SK-N-SH (cell line): ENCODE results near the gene AHDC1. TPM values are rescaled to one million over a fixed set of nuclear protein-coding genes. Genes with fewer than 3 reads are reported as not detected.

ENCODE experiments used
- CTCF ChIA-PET: fragments of 300-600, 350-600 bp; formaldehyde crosslinking; extraction: SDS; loops from one replicate; lab custom pipeline; 2021; lab: Yijun Ruan, JAX
- POLR2A ChIA-PET: fragments of 350-600 bp; sonication (Branson Sonifier 250); formaldehyde crosslinking; extraction: SDS; loops from one replicate; lab custom pipeline; 2020; ENCODE audit warnings: antibody characterized with exemption, inconsistent platforms; lab: Yijun Ruan, JAX
- DNase-seq: peaks from one replicate; pipeline ENCODE4 v3.0.0; 2012
- H2AFZ ChIP-seq: fragments of 200-600 bp; sonication (generic); 2 replicates; pipeline ENCODE4 v1.8.1; 2016; ENCODE audit warnings: antibody characterized with exemption, mild to moderate bottlenecking, low read depth
- H3F3A ChIP-seq: fragments of 200-600 bp; sonication (generic); replicated peaks from 2 replicates; pipeline ENCODE3; 2016; ENCODE audit warnings: antibody characterized with exemption, mild to moderate bottlenecking; ENCODE audit not compliant: insufficient read depth
- H3K27ac ChIP-seq, 2 experiments: fragments of 200-500 bp in 1 of 2; fragments of 200-600 bp in 1 of 2; sonication (Bioruptor generic) in 1 of 2; sonication (generic), shearing (Covaris generic) in 1 of 2; 2 replicates each; pipeline versions ENCODE4 v1.5.1 to v1.6.1; 2014 to 2016; ENCODE audit warnings: low read depth in 2 of 2, inconsistent platforms in 1 of 2, low read length in 1 of 2, mild to moderate bottlenecking in 1 of 2, mixed read lengths in 1 of 2
- H3K27me3 ChIP-seq: fragments of 200-600 bp; sonication (generic), shearing (Covaris generic); 2 replicates; pipeline ENCODE4 v1.6.1; 2016; ENCODE audit warnings: mixed run types; ENCODE audit not compliant: insufficient read depth
- H3K36me3 ChIP-seq, 2 experiments: fragments of 200-500 bp in 1 of 2; fragments of 200-600 bp in 1 of 2; sonication (Bioruptor generic) in 1 of 2; sonication (generic) in 1 of 2; replicated peaks in 1 of 2; 2 replicates each; pipeline versions ENCODE3 to v1.5.1; 2014 to 2016; ENCODE audit warnings: low read length in 1 of 2, mild to moderate bottlenecking in 1 of 2; ENCODE audit not compliant: insufficient read depth in 2 of 2, control insufficient read depth in 1 of 2
- H3K4me1 ChIP-seq, 2 experiments: fragments of 200-500 bp in 1 of 2; fragments of 200-600 bp in 1 of 2; sonication (Bioruptor generic) in 1 of 2; sonication (generic), shearing (Covaris generic) in 1 of 2; 2 replicates each; pipeline versions ENCODE4 v1.5.1 to v1.6.1; 2014 to 2016; ENCODE audit warnings: low read depth in 1 of 2, low read length in 1 of 2, mixed run types in 1 of 2; ENCODE audit not compliant: insufficient read depth in 2 of 2, control insufficient read depth in 1 of 2
- H3K4me2 ChIP-seq: fragments of 200-600 bp; sonication (generic), shearing (Covaris generic); 2 replicates; pipeline ENCODE4 v1.6.1; 2017; ENCODE audit warnings: mixed run types
- H3K4me3 ChIP-seq, 2 experiments: fragments of 200-500 bp in 1 of 2; fragments of 200-600 bp in 1 of 2; sonication (Bioruptor generic) in 1 of 2; sonication (generic), shearing (Covaris generic) in 1 of 2; 2 replicates each; pipeline versions ENCODE4 v1.5.1 to v1.8.1; 2014 to 2016; ENCODE audit warnings: low read depth in 2 of 2, inconsistent platforms in 1 of 2, low read length in 1 of 2, mild to moderate bottlenecking in 1 of 2, mixed read lengths in 1 of 2, moderate library complexity in 1 of 2
- H3K79me2 ChIP-seq: fragments of 200-600 bp; sonication (generic); 2 replicates; pipeline ENCODE4 v1.8.1; 2017; ENCODE audit warnings: mild to moderate bottlenecking; ENCODE audit not compliant: insufficient read depth
- H3K9ac ChIP-seq: fragments of 200-600 bp; sonication (generic); 2 replicates; pipeline ENCODE4 v1.6.1; 2017; ENCODE audit warnings: mixed run types
- H3K9me2 ChIP-seq: fragments of 200-600 bp; sonication (generic); 2 replicates; pipeline ENCODE4 v1.6.1; 2017; ENCODE audit warnings: mixed run types
- H3K9me3 ChIP-seq: fragments of 200-600 bp; sonication (generic); 2 replicates; pipeline ENCODE4 v1.6.1; 2017; ENCODE audit warnings: mixed run types, mild to moderate bottlenecking, moderate library complexity
- H4K20me1 ChIP-seq: fragments of 200-600 bp; sonication (generic); 2 replicates; pipeline ENCODE4 v1.6.1; 2017; ENCODE audit warnings: mild to moderate bottlenecking, mixed run types; ENCODE audit not compliant: insufficient read depth
- ELF1 ChIP-seq: IDR thresholded peaks from 2 replicates; pipeline ENCODE4 v1.4.0; 2012
- EP300 ChIP-seq, 2 experiments: IDR thresholded peaks; 2 replicates each; pipeline versions ENCODE4 v1.4.0 to v1.6.1; 2012; ENCODE audit warnings: borderline replicate concordance in 1 of 2, low read depth in 1 of 2, low read length in 1 of 2
- FOSL2 ChIP-seq: IDR thresholded peaks from 2 replicates; pipeline ENCODE4 v1.4.0; 2012; ENCODE audit warnings: low read depth, mild to moderate bottlenecking, moderate library complexity, borderline replicate concordance
- FOXJ3 ChIP-seq: sonication (generic); formaldehyde crosslinking; IDR thresholded peaks from 2 replicates; pipeline ENCODE4 v1.5.1; 2020; ENCODE audit warnings: mild to moderate bottlenecking, missing genetic modification reagents
- NRF1 ChIP-seq: IDR thresholded peaks from 2 replicates; pipeline ENCODE4 v1.6.1; 2012; ENCODE audit warnings: low read depth, mild to moderate bottlenecking, low read length
- TCF12 ChIP-seq: IDR thresholded peaks from 2 replicates; pipeline ENCODE4 v1.4.0; 2012
- TEAD4 ChIP-seq: IDR thresholded peaks from 2 replicates; pipeline ENCODE4 v1.4.0; 2012; ENCODE audit warnings: mild to moderate bottlenecking, borderline replicate concordance; ENCODE audit not compliant: insufficient read depth
- WGBS: methylation state at CpG from one replicate; pipeline ENCODE4 v1.1.6; 2017; ENCODE audit warnings: low lambda C conversion rate; 5-methylcytosine and 5-hydroxymethylcytosine counted together
- polyA plus RNA-seq, 3 experiments: library from polyadenylated mRNA; depleted of rRNA; stranded (reverse); fragments of >200 nt; gene quantifications; 2 replicates each; pipeline ENCODE4 v1.2.3, GENCODE V29; 2012
- TF ChIP-seq, protein P1 (sequence below): fragments of 200-600 bp; sonication (generic); IDR thresholded peaks from 2 replicates; pipeline ENCODE4 v1.6.1; 2017; ENCODE audit warnings: antibody characterized with exemption, mild to moderate bottlenecking, moderate library complexity
- TF ChIP-seq, protein P2 (sequence below): IDR thresholded peaks from 2 replicates; pipeline ENCODE4; 2012
- TF ChIP-seq, protein P3 (sequence below): IDR thresholded peaks from 2 replicates; pipeline ENCODE4 v1.4.0; 2012; ENCODE audit warnings: low read depth
- TF ChIP-seq, protein P4 (sequence below): IDR thresholded peaks from 2 replicates; pipeline ENCODE4 v1.6.1; 2012; ENCODE audit warnings: mild to moderate bottlenecking, low read depth, low read length, moderate library complexity

The AHDC1 gene
- polyA plus RNA-seq, 1 of the 3 experiments (the other 2 are of a cell fraction) = 8.5 TPM

DNA sequence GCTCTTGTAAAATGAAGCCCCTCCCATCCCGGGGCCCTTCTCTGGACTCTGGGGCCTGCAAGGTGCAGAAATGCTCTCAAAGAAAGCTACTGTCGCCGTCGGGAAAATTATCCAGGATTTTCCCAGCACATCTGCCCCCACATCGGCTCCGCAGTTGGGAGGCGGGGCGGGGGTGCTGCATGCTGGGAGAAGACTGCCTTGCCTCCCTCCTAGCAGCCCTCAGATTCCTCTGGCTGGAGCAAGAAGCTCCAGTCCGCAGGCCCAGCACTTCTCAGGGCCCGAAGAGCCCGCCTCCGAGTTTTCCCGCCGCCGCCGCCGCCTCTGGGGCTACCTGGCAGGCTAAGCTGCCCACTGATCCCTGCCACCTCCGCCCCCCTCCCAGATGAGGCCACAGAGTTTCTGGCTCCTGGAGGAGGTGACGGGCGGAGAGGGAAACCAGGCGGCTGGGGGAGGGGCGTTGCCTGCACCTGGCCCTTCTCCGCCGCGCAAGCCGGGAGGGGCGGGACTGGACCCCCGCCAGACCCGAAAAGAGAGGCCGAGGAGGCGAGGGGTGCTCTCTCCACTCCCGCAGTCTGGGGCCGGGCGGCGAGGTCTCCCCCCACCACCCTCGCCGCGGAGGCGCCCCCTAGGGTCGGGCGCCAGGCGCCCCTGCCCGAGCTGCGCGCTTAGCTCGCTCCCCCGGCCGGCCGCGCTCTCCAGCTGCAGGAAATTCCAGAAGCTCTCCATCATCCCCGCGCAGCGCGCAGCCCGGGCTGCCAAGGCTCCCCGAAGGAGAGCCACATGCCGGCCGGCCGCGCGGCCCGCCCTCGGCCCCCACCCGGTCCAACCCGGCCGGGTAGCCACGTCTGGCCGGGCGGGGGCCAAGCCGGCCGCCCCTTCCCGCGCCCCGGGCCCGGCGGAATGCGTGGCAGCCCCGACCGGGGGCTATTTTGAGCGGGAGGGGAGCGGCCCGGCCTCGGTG is 28.8 kb downstream of the AHDC1 start:
- Histone ChIP-seq H3K4me3 (peak overlapping the region in 1 of 2 experiments; percentile 31; a peak in 1 of 4 replicates), H3K27ac (peak overlapping the region in 1 of 2 experiments; percentile 50; a peak in 1 of 4 replicates), H4K20me1 (peaks cover 60% of the 10 kb centered on the region), H2AFZ (no peak overlapping the region), H3K9me3 (no peaks in the 10 kb centered on the region), H3K36me3 (no peaks in the 10 kb centered on the region), H3K9ac (no peak overlapping the region), H3K4me2 (peak overlapping the region; percentile 70; the same call in 1 of the 2 replicates), H3K79me2 (peaks cover 78% of the 10 kb centered on the region; the same call in 1 of the 2 replicates), H3F3A (peaks cover 6% of the 10 kb centered on the region), H3K4me1 (peaks cover 50 to 57% of the 10 kb centered on the region in 2 experiments; a peak in 3 of 4 replicates), H3K27me3 (no peaks in the 10 kb centered on the region), H3K9me2 (no peaks in the 10 kb centered on the region)
- TF ChIP-seq NRF1 = peak; percentile 33; the same call in 1 of the 2 replicates
- TF ChIP-seq, protein P1, sequence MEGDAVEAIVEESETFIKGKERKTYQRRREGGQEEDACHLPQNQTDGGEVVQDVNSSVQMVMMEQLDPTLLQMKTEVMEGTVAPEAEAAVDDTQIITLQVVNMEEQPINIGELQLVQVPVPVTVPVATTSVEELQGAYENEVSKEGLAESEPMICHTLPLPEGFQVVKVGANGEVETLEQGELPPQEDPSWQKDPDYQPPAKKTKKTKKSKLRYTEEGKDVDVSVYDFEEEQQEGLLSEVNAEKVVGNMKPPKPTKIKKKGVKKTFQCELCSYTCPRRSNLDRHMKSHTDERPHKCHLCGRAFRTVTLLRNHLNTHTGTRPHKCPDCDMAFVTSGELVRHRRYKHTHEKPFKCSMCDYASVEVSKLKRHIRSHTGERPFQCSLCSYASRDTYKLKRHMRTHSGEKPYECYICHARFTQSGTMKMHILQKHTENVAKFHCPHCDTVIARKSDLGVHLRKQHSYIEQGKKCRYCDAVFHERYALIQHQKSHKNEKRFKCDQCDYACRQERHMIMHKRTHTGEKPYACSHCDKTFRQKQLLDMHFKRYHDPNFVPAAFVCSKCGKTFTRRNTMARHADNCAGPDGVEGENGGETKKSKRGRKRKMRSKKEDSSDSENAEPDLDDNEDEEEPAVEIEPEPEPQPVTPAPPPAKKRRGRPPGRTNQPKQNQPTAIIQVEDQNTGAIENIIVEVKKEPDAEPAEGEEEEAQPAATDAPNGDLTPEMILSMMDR = peak; percentile 55
- no peak for TF ChIP-seq FOXJ3 (CRISPR knock-in tag)
- TF ChIP-seq TCF12 = peak; percentile 51; the same call in 1 of the 2 replicates
- TF ChIP-seq FOSL2 = peak; percentile 54; the same call in 1 of the 2 replicates
- TF ChIP-seq, protein P2, sequence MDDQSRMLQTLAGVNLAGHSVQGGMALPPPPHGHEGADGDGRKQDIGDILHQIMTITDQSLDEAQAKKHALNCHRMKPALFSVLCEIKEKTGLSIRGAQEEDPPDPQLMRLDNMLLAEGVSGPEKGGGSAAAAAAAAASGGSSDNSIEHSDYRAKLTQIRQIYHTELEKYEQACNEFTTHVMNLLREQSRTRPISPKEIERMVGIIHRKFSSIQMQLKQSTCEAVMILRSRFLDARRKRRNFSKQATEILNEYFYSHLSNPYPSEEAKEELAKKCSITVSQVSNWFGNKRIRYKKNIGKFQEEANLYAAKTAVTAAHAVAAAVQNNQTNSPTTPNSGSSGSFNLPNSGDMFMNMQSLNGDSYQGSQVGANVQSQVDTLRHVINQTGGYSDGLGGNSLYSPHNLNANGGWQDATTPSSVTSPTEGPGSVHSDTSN = peak; percentile 50
- TF ChIP-seq EP300 (IDR thresholded peaks at IDR 0.05; ENCODE audit: borderline replicate concordance in 1 of 2, low read depth in 1 of 2, low read length in 1 of 2) = 0 out of 4 replicates have a peak, but pooled peaks of 1 of the 2 experiments have one; percentile 19
- TF ChIP-seq, protein P3, sequence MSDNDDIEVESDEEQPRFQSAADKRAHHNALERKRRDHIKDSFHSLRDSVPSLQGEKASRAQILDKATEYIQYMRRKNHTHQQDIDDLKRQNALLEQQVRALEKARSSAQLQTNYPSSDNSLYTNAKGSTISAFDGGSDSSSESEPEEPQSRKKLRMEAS = peak; percentile 78
- TF ChIP-seq TEAD4 = peak; percentile 53; the same call in 1 of the 2 replicates
- TF ChIP-seq, protein P4, sequence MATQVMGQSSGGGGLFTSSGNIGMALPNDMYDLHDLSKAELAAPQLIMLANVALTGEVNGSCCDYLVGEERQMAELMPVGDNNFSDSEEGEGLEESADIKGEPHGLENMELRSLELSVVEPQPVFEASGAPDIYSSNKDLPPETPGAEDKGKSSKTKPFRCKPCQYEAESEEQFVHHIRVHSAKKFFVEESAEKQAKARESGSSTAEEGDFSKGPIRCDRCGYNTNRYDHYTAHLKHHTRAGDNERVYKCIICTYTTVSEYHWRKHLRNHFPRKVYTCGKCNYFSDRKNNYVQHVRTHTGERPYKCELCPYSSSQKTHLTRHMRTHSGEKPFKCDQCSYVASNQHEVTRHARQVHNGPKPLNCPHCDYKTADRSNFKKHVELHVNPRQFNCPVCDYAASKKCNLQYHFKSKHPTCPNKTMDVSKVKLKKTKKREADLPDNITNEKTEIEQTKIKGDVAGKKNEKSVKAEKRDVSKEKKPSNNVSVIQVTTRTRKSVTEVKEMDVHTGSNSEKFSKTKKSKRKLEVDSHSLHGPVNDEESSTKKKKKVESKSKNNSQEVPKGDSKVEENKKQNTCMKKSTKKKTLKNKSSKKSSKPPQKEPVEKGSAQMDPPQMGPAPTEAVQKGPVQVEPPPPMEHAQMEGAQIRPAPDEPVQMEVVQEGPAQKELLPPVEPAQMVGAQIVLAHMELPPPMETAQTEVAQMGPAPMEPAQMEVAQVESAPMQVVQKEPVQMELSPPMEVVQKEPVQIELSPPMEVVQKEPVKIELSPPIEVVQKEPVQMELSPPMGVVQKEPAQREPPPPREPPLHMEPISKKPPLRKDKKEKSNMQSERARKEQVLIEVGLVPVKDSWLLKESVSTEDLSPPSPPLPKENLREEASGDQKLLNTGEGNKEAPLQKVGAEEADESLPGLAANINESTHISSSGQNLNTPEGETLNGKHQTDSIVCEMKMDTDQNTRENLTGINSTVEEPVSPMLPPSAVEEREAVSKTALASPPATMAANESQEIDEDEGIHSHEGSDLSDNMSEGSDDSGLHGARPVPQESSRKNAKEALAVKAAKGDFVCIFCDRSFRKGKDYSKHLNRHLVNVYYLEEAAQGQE = no peak
- TF ChIP-seq ELF1 = no peak
- POLR2A ChIA-PET = no interaction called here
- 32% methylated on average over 23 of the region's 83 CpGs for WGBS
- DNase-seq = peak; percentile 72
- CTCF ChIA-PET = interaction anchor here (0.8 to 24.8 kb wide), 4 partner anchors 9 to 28 kb away, joined by 4 to 603 read pairs (median 68); partner anchors contain the start of gene AHDC1
